ENCODE data around the gene CCDC33.

DNA sequence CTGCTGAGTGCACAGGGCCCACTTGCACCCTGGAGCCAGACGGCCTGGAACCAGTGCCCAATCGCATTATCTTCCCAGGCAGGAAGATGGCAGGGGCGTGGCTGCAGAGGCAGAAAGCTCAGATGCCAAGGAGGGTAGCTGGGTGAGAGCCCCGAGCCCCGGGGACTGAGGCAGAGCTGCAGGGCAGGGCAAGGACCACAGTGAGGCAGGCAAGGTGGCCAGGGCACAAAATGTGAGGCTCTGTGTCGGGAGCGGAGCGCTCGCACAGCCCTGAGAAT lies 1.6 kb upstream of the CCDC33 start:
- TF ChIP-seq JUNB (IDR thresholded peaks at IDR 0.05; ENCODE audit: unreplicated experiment) (no peak), POLR2AphosphoS5 (IDR thresholded peaks at IDR 0.05; ENCODE audit: low read depth) (no peak), CTCF (conservative IDR thresholded peaks at IDR 0.05; ENCODE audit: low read depth in 2 of 2) (no peak)

All from GM23338 (cell line).